HCT116 (cell line): ENCODE measurements around the gene ATG4B. TPM values are rescaled to one million over a fixed set of nuclear protein-coding genes. Genes with fewer than 3 reads are reported as not detected.
"Not testable (repeated sequence)": the region's sequence is repeated elsewhere in the genome, so short reads cannot be mapped to it uniquely, and the experiment has no call there.

Experiments used
- ATAC-seq: fragments of 200-7000 bp; cut with Tn5 transposase; 2 replicates; pipeline ENCODE4 v1.9.1; 2020; ENCODE audit warnings: mild to moderate bottlenecking, moderate library complexity
- BruUV-seq: library from RNA; stranded (reverse); fragments of 400-500 nt; replicated peaks from 2 replicates; lab custom pipeline; 2021; lab: Mats Ljungman, UMichigan
- CTCF ChIA-PET: fragments of 300-600 bp; sonication (Branson Sonifier 250); formaldehyde crosslinking; loops from one replicate; lab custom pipeline; 2021; ENCODE audit warnings: antibody characterized with exemption; lab: Charles Lee
- POLR2A ChIA-PET: fragments of 300-600, 350-600 bp; sonication (Branson Sonifier 250); formaldehyde crosslinking; loops from one replicate; lab custom pipeline; 2021; ENCODE audit warnings: antibody characterized with exemption; lab: Charles Lee
- RAD21 ChIA-PET, 2 experiments: fragments of 300-600 bp; sonication (Branson Sonifier 250); formaldehyde crosslinking; loops; one replicate each; lab custom pipeline; 2023; ENCODE audit warnings: low total read pairs in 2 of 2; ENCODE audit not compliant: uncharacterized antibody in 2 of 2, unreplicated experiment in 2 of 2, low non-redundant PET in 1 of 2; lab: Charles Lee
- DNase-seq: peaks from one replicate; pipeline ENCODE4 v3.0.0-alpha.2; 2010; ENCODE audit warnings: low read depth, low spot score
- H2AFZ ChIP-seq: fragments of 200-600 bp; shearing (Covaris generic), sonication (generic); 2 replicates; pipeline ENCODE4 v1.6.1; 2017; ENCODE audit warnings: low read depth, mixed run types, mixed read lengths, antibody characterized with exemption, low read length; ENCODE audit not compliant: poor library complexity, severe bottlenecking
- H3K27ac ChIP-seq: 2 replicates; pipeline ENCODE4 v1.5.1; 2012; ENCODE audit warnings: low read depth, low read length
- H3K27me3 ChIP-seq: fragments of 200-600 bp; sonication (generic); 2 replicates; pipeline ENCODE4 v1.6.1; 2016; ENCODE audit warnings: mixed run types, low read length, mixed read lengths; ENCODE audit not compliant: insufficient read depth
- H3K36me3 ChIP-seq, 2 experiments: fragments of 200-500 bp in 1 of 2; fragments of 200-600 bp in 1 of 2; sonication (Bioruptor generic) in 1 of 2; sonication (generic) in 1 of 2; 2 replicates each; pipeline versions ENCODE4 v1.5.1 to v1.6.1; 2014 to 2016; ENCODE audit warnings: low read length in 2 of 2, inconsistent platforms in 1 of 2, mixed read lengths in 1 of 2, mixed run types in 1 of 2; ENCODE audit not compliant: insufficient read depth in 2 of 2, control insufficient read depth in 1 of 2
- H3K4me1 ChIP-seq, 2 experiments: fragments of 200-600 bp in 1 of 2; sonication (generic) in 1 of 2; 2 replicates each; pipeline versions ENCODE4 v1.5.1 to v1.6.1; 2012 to 2017; ENCODE audit warnings: low read length in 2 of 2, inconsistent platforms in 1 of 2, mild to moderate bottlenecking in 1 of 2, mixed read lengths in 1 of 2, mixed run types in 1 of 2, moderate library complexity in 1 of 2; ENCODE audit not compliant: insufficient read depth in 2 of 2, control insufficient read depth in 1 of 2
- H3K4me2 ChIP-seq: fragments of 200-600 bp; sonication (generic); 2 replicates; pipeline ENCODE4 v1.6.1; 2017; ENCODE audit warnings: mixed run types, low read length, mixed read lengths
- H3K4me3 ChIP-seq, 2 experiments: fragments of 200-600 bp in 1 of 2; sonication (generic) in 1 of 2; replicated peaks in 1 of 2; 2 replicates each; pipeline ENCODE4 v1.5.1; 2011 to 2016; ENCODE audit warnings: low read length in 2 of 2, control low read depth in 1 of 2, low read depth in 1 of 2, mild to moderate bottlenecking in 1 of 2, mixed read lengths in 1 of 2, mixed run types in 1 of 2
- H3K79me2 ChIP-seq: fragments of 200-600 bp; sonication (generic); 2 replicates; pipeline ENCODE4 v1.6.1; 2017; ENCODE audit warnings: mild to moderate bottlenecking, mixed run types, low read length, moderate library complexity, mixed read lengths; ENCODE audit not compliant: insufficient read depth
- H3K9ac ChIP-seq: fragments of 200-600 bp; sonication (generic); 2 replicates; pipeline ENCODE4 v1.6.1; 2016; ENCODE audit warnings: low read length, mixed read lengths
- H3K9me2 ChIP-seq: fragments of 200-600 bp; sonication (generic), shearing (Covaris generic); 2 replicates; pipeline ENCODE4 v1.6.1; 2017; ENCODE audit warnings: mixed run types, mild to moderate bottlenecking, moderate library complexity; ENCODE audit not compliant: insufficient read depth
- H3K9me3 ChIP-seq, 2 experiments: fragments of 200-500 bp in 1 of 2; fragments of 200-600 bp in 1 of 2; sonication (Bioruptor generic) in 1 of 2; sonication (generic) in 1 of 2; 2 replicates each; pipeline ENCODE4 v1.6.1; 2014 to 2017; ENCODE audit warnings: low read length in 2 of 2, mixed read lengths in 2 of 2, inconsistent platforms in 1 of 2, low read depth in 1 of 2, mild to moderate bottlenecking in 1 of 2, mixed run types in 1 of 2, moderate library complexity in 1 of 2; ENCODE audit not compliant: control insufficient read depth in 1 of 2, insufficient read depth in 1 of 2
- H4K20me1 ChIP-seq: fragments of 200-600 bp; sonication (generic), shearing (Covaris generic); 2 replicates; pipeline ENCODE4 v1.6.1; 2017; ENCODE audit warnings: mixed run types, mild to moderate bottlenecking, moderate library complexity; ENCODE audit not compliant: insufficient read depth
- EZH2 ChIP-seq: fragments of 200-600 bp; sonication (generic); IDR thresholded peaks from 2 replicates; pipeline ENCODE4 v1.6.1; 2017; ENCODE audit warnings: antibody characterized with exemption, mixed run types
- FOSL1 ChIP-seq: IDR thresholded peaks from 2 replicates; pipeline ENCODE4 v1.6.1; 2012; ENCODE audit warnings: low read depth
- MAX ChIP-seq: IDR thresholded peaks from 2 replicates; pipeline ENCODE4 v1.6.1; 2012
- YY1 ChIP-seq: IDR thresholded peaks from 2 replicates; pipeline ENCODE4 v1.6.1; 2011; ENCODE audit warnings: low read length, low read depth, moderate library complexity, mild to moderate bottlenecking; ENCODE audit not compliant: insufficient replicate concordance; ENCODE audit errors: extremely low read depth
- intact Hi-C: fragments of 100-400 bp; cut with micrococcal nuclease; formaldehyde crosslinking; loops from 2 replicates; pipeline ENCODE4 v1.10.0; 2022
- total RNA-seq: library from RNA; stranded (reverse); gene quantifications from one replicate; pipeline ENCODE4 v1.2.1, GENCODE V29; 2021; ENCODE audit not compliant: unreplicated experiment
- TF ChIP-seq, protein P1 (sequence below): IDR thresholded peaks from 2 replicates; pipeline ENCODE4 v1.6.1; 2012; ENCODE audit warnings: low read depth

The ATG4B gene
- total RNA-seq, 1 experiment from 2014 or later: 87.4 TPM

- H4K20me1 ChIP-seq: 0 out of 2 replicates have a peak, but pooled peaks cover under 1% of the 10 kb centered on the region
- no peak overlapping the region for H2AFZ ChIP-seq
- H3K79me2 ChIP-seq: no peaks in the 10 kb centered on the region; the same call in 1 of the 2 replicates
- ChIA-PET RAD21 (no interaction called here), CTCF (no interaction called here), POLR2A (no interaction called here)
- H3K27ac ChIP-seq: no peak overlapping the region
- intact Hi-C loops: no loop called here
- H3K9ac ChIP-seq: no peak overlapping the region
- H3K36me3 ChIP-seq: peaks cover 12 to 20% of the 10 kb centered on the region in 2 experiments; a peak in 3 of 4 replicates
- ATAC-seq (no peak), DNase-seq (no peak)
- no peaks in the 10 kb centered on the region for H3K9me3 ChIP-seq
- H3K4me3 ChIP-seq: no peak overlapping the region
- H3K4me2 ChIP-seq: no peak overlapping the region
- H3K4me1 ChIP-seq: peaks cover 0 to 5% of the 10 kb centered on the region in 2 experiments; a peak in 1 of 4 replicates
- TF ChIP-seq YY1 (no peak), MAX (no peak), FOSL1 (no peak), EZH2 (no peak)
- TF ChIP-seq, protein P1, sequence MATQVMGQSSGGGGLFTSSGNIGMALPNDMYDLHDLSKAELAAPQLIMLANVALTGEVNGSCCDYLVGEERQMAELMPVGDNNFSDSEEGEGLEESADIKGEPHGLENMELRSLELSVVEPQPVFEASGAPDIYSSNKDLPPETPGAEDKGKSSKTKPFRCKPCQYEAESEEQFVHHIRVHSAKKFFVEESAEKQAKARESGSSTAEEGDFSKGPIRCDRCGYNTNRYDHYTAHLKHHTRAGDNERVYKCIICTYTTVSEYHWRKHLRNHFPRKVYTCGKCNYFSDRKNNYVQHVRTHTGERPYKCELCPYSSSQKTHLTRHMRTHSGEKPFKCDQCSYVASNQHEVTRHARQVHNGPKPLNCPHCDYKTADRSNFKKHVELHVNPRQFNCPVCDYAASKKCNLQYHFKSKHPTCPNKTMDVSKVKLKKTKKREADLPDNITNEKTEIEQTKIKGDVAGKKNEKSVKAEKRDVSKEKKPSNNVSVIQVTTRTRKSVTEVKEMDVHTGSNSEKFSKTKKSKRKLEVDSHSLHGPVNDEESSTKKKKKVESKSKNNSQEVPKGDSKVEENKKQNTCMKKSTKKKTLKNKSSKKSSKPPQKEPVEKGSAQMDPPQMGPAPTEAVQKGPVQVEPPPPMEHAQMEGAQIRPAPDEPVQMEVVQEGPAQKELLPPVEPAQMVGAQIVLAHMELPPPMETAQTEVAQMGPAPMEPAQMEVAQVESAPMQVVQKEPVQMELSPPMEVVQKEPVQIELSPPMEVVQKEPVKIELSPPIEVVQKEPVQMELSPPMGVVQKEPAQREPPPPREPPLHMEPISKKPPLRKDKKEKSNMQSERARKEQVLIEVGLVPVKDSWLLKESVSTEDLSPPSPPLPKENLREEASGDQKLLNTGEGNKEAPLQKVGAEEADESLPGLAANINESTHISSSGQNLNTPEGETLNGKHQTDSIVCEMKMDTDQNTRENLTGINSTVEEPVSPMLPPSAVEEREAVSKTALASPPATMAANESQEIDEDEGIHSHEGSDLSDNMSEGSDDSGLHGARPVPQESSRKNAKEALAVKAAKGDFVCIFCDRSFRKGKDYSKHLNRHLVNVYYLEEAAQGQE: no peak
- no TSS peak for BruUV-seq
- H3K9me2 ChIP-seq: no peaks in the 10 kb centered on the region
- no peaks in the 10 kb centered on the region for H3K27me3 ChIP-seq
Observed at GRCh38 chr2:241660593-241661213, 23.2 kb downstream of the ATG4B start.

DNA sequence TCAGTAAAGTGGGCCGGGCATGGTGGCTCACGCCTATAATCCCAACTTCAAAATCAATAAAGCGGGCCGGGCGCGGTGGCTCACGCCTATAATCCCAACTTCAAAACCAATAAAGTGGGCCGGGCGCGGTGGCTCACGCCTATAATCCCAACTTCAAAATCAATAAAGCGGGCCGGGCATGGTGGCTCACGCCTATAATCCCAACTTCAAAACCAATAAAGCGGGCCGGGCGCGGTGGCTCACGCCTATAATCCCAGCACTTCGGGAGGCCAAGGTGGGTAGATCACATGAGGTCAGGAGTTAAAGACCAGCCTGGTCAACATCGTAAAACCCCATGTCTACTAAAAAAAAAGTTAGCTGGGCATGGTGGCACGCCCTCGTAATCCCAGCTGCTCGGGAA is 25.2 kb downstream of the ATG4B start:
- H3K4me2 ChIP-seq, RAD21 ChIA-PET, H3K9me3 ChIP-seq, H3K9me2 ChIP-seq, H2AFZ ChIP-seq, H3K27ac ChIP-seq, H3K27me3 ChIP-seq, BruUV-seq, CTCF ChIA-PET, intact Hi-C loops, H4K20me1 ChIP-seq, ATAC-seq, H3K4me3 ChIP-seq, H3K79me2 ChIP-seq, H3K4me1 ChIP-seq, H3K9ac ChIP-seq, DNase-seq: not testable (repeated sequence)
- POLR2A ChIA-PET: interaction anchor here (0.6 kb wide), 1 partner anchor 761 kb away, joined by 3 read pairs; no protein-coding TSS in a partner anchor
- peaks cover 15 to 21% of the 10 kb centered on the region in 2 experiments; a peak in 3 of 4 replicates for H3K36me3 ChIP-seq
